HepG2 (cell line): ENCODE data around the gene MTG1. TPM values are rescaled to one million over a fixed set of nuclear protein-coding genes. Genes with fewer than 3 reads are reported as not detected.
A peak's percentile ranks its signal among the peaks of the same experiment; 100 is the strongest.

Experiments
- ATAC-seq: fragments of 200-7000 bp; cut with Tn5 transposase; 3 replicates; pipeline ENCODE4 v1.9.1; 2020; ENCODE audit warnings: mild to moderate bottlenecking, moderate library complexity
- BruUV-seq: library from RNA; stranded (reverse); fragments of 400-500 nt; replicated peaks from 2 replicates; lab custom pipeline; 2021; lab: Mats Ljungman, UMichigan
- CTCF ChIA-PET: fragments of 300-600 bp; formaldehyde crosslinking; extraction: SDS; loops from one replicate; lab custom pipeline; 2021; ENCODE audit warnings: low total read pairs, inconsistent platforms, low intra/inter-chr PET ratio; lab: Yijun Ruan, JAX
- POLR2A ChIA-PET: fragments of 350-600 bp; sonication (Branson Sonifier 250); formaldehyde crosslinking; loops from one replicate; lab custom pipeline; 2020; ENCODE audit warnings: antibody characterized with exemption, inconsistent platforms; lab: Yijun Ruan, JAX
- DNase-seq: peaks from one replicate; pipeline ENCODE4 v3.0.0-alpha.2; 2015; ENCODE audit warnings: low spot score
- FAIRE-seq: peaks from 3 replicates; lab custom pipeline; 2011; peaks lifted over from hg19 to GRCh38; lab: Jason Lieb, UNC
- H2AFZ ChIP-seq: one replicate; pipeline ENCODE4 v1.6.1; 2011; ENCODE audit warnings: low read length, inconsistent platforms
- H3K27ac ChIP-seq: fragments of 300-600 bp; 3 replicates; pipeline ENCODE4 v1.8.0; 2011; ENCODE audit warnings: mixed run types, mild to moderate bottlenecking, mixed read lengths, low read length, inconsistent platforms; ENCODE audit not compliant: insufficient read depth; ENCODE audit errors: extremely low read length
- H3K27me3 ChIP-seq, 2 experiments: fragments of 200-600 bp in 1 of 2; 2 replicates in 1 of 2; 3 replicates in 1 of 2; pipeline versions ENCODE4 v1.6.0 to v1.8.0; 2011; ENCODE audit warnings: low read length in 2 of 2, mild to moderate bottlenecking in 2 of 2, moderate library complexity in 2 of 2, inconsistent platforms in 1 of 2; ENCODE audit not compliant: insufficient read depth in 2 of 2, control insufficient read depth in 1 of 2
- H3K36me3 ChIP-seq, 2 experiments: fragments of 200-600 bp in 1 of 2; replicated peaks in 1 of 2; 2 replicates in 1 of 2; 3 replicates in 1 of 2; pipeline versions ENCODE4 v1.5.1 to v1.8.0; 2011; ENCODE audit warnings: low read length in 2 of 2, inconsistent platforms in 1 of 2; ENCODE audit not compliant: insufficient read depth in 2 of 2, control insufficient read depth in 1 of 2
- H3K4me1 ChIP-seq: 2 replicates; pipeline ENCODE4 v1.5.1; 2012; ENCODE audit warnings: low read length, inconsistent platforms; ENCODE audit not compliant: insufficient read depth
- H3K4me2 ChIP-seq: 2 replicates; pipeline ENCODE4 v1.6.0; 2011; ENCODE audit warnings: low read depth, low read length, inconsistent platforms
- H3K4me3 ChIP-seq, 3 experiments: fragments of 200-600 bp in 1 of 3; sonication (generic), shearing (Covaris generic) in 1 of 3; replicated peaks in 1 of 3; 2 replicates each; pipeline ENCODE4 v1.5.1; 2011 to 2016; ENCODE audit warnings: low read length in 3 of 3, inconsistent platforms in 2 of 3, low read depth in 2 of 3, mild to moderate bottlenecking in 2 of 3, control low read depth in 1 of 3, mixed read lengths in 1 of 3; ENCODE audit not compliant: insufficient read depth in 1 of 3
- H3K79me2 ChIP-seq: one replicate; pipeline ENCODE4 v1.6.1; 2011; ENCODE audit warnings: low read length, inconsistent platforms; ENCODE audit not compliant: insufficient read depth
- H3K9ac ChIP-seq: 2 replicates; pipeline ENCODE4 v1.6.0; 2011; ENCODE audit warnings: mild to moderate bottlenecking, low read depth, low read length, inconsistent platforms; ENCODE audit not compliant: insufficient read depth
- H3K9me3 ChIP-seq: 2 replicates; pipeline ENCODE4 v1.5.1; 2012; ENCODE audit warnings: mild to moderate bottlenecking, low read length
- H4K20me1 ChIP-seq: 2 replicates; pipeline ENCODE4 v1.6.0; 2011; ENCODE audit warnings: inconsistent platforms, mild to moderate bottlenecking, low read length, moderate library complexity; ENCODE audit not compliant: insufficient read depth
- IRF9 ChIP-seq: sonication (generic); formaldehyde crosslinking; IDR thresholded peaks from 2 replicates; pipeline ENCODE4 v1.8.0; 2022; ENCODE audit warnings: missing genetic modification reagents, mild to moderate bottlenecking, borderline replicate concordance
- POLR2A ChIP-seq, 2 experiments: IDR thresholded peaks; 2 replicates each; pipeline ENCODE4 v1.6.1; 2011; ENCODE audit warnings: low read depth in 2 of 2, low read length in 2 of 2, mild to moderate bottlenecking in 1 of 2, moderate library complexity in 1 of 2; ENCODE audit not compliant: insufficient read depth in 1 of 2
- SP4 ChIP-seq: sonication (generic); formaldehyde crosslinking; IDR thresholded peaks from 2 replicates; pipeline ENCODE4 v1.8.1; 2023; ENCODE audit warnings: mild to moderate bottlenecking, missing genetic modification reagents
- ZBTB8A ChIP-seq: sonication (generic); formaldehyde crosslinking; IDR thresholded peaks from 2 replicates; pipeline ENCODE4 v1.4.0; 2020; ENCODE audit warnings: mild to moderate bottlenecking, low read depth, missing genetic modification reagents, borderline replicate concordance
- ZNF670 ChIP-seq: sonication (generic); formaldehyde crosslinking; IDR thresholded peaks from 2 replicates; pipeline ENCODE4 v1.8.0; 2022; ENCODE audit warnings: mild to moderate bottlenecking, missing genetic modification reagents, borderline replicate concordance
- WGBS: methylation state at CpG from one replicate; pipeline ENCODE4 v1.1.6; 2017; ENCODE audit warnings: low lambda C conversion rate; 5-methylcytosine and 5-hydroxymethylcytosine counted together
- in situ Hi-C: cut with HindIII; loops from 2 replicates; pipeline ENCODE4 v1.10.0; 2017; ENCODE audit warnings: low pct_unique_long_range_greater_than_20kb; ENCODE audit not compliant: extremely low pct_ligation_motif_present
- intact Hi-C: fragments of 100-400 bp; cut with micrococcal nuclease; formaldehyde crosslinking; loops from one replicate; pipeline ENCODE4 v1.10.0; 2022; ENCODE audit not compliant: unreplicated experiment
- polyA plus RNA-seq, 8 experiments: library from polyadenylated mRNA; depleted of rRNA in 3 of 8; stranded (reverse) in 7 of 8; unstranded in 1 of 8; fragments of >200 nt; fragmentation: Illumina TruSeq in 4 of 8; extraction: Trizol in 4 of 8; gene quantifications; 2 replicates each; pipeline versions ENCODE4 v1.2.1 to v1.2.3, GENCODE V29; 2011 to 2016; ENCODE audit warnings: low read depth in 4 of 8, missing spikeins in 1 of 8, mixed read lengths in 1 of 8; ENCODE audit not compliant: insufficient read depth in 1 of 8
- total RNA-seq, 5 experiments: library from RNA; depleted of rRNA; stranded (reverse); fragments of >200 nt; fragmentation: Illumina TruSeq; extraction: Trizol; gene quantifications; 2 replicates each; pipeline ENCODE4 v1.2.3, GENCODE V29; 2016; ENCODE audit warnings: low read depth in 1 of 5

MTG1 gene
- total and polyA plus RNA-seq, 2 of the 13 experiments (the other 11 are each of a cell fraction or from before 2014, with no cell fraction given), result 42.0 to 103 TPM

GRCh38 chr10:133355991-133356390, 38.0 kb upstream of the MTG1 start:
- Histone ChIP-seq H3K4me2 (peak overlapping the region; percentile 98), H3K9me3 (no peaks in the 10 kb centered on the region), H3K4me3 (peak overlapping the region in 1 of 3 experiments; percentile 90; a peak in 2 of 6 replicates), H3K27me3 (no peaks in the 10 kb centered on the region), H4K20me1 (peaks cover 13% of the 10 kb centered on the region; the same call in 1 of the 2 replicates), H3K36me3 (peaks cover 5 to 14% of the 10 kb centered on the region in 2 experiments; a peak in 3 of 5 replicates), H3K9ac (peak overlapping the region; percentile 92), H3K27ac (no peak overlapping the region), H3K79me2 (peaks cover 12% of the 10 kb centered on the region), H2AFZ (no peak overlapping the region), H3K4me1 (peaks cover 39% of the 10 kb centered on the region)
- CTCF ChIA-PET, result no interaction called here
- no peak for TF ChIP-seq IRF9 (CRISPR knock-in tag)
- TF ChIP-seq ZNF670 (CRISPR knock-in tag), result no peak
- 0 out of 4 replicates have a peak, but pooled peaks of 1 of the 2 experiments have one; percentile 1 for TF ChIP-seq POLR2A (IDR thresholded peaks at IDR 0.05; ENCODE audit: insufficient read depth in 1 of 2, low read depth in 2 of 2, low read length in 2 of 2)
- TF ChIP-seq SP4 (CRISPR knock-in tag), result no peak
- no peak for TF ChIP-seq ZBTB8A (CRISPR knock-in tag)
- BruUV-seq, result no TSS peak
- WGBS, result 100% methylated on average over 1 of the region's 3 CpGs
- DNase-seq (no peak), FAIRE-seq (no peak), ATAC-seq (no peak)
- intact Hi-C loops, result no loop called here
- in situ Hi-C loops, result no loop called here
- POLR2A ChIA-PET, result interaction anchor here (1.2 to 5.1 kb wide), 3 partner anchors 8 to 32 kb away, joined by 3 to 124 read pairs (median 4); partner anchors contain the start of genes ECHS1 and PRAP1
